ENCODE data around the gene TSPAN9.

- TF ChIP-seq ESRRA (IDR thresholded peaks at IDR 0.05; ENCODE audit: low read length) (no peak), EP300 (IDR thresholded peaks at IDR 0.05; ENCODE audit: borderline replicate concordance in 1 of 2, control insufficient read depth in 1 of 2, low read depth in 2 of 2, low read length in 2 of 2) (no peak), NFXL1 (IDR thresholded peaks at IDR 0.05; ENCODE audit: borderline replicate concordance) (no peak), CREM (IDR thresholded peaks at IDR 0.05; ENCODE audit: low read depth) (no peak), POLR2AphosphoS2 (IDR thresholded peaks at IDR 0.05; ENCODE audit: low read depth, low read length) (no peak), MYB (IDR thresholded peaks at IDR 0.05; ENCODE audit: borderline replicate concordance, low read depth, low read length) (no peak), CTCF (IDR thresholded peaks at IDR 0.05 in 2 of 3, conservative IDR thresholded peaks at IDR 0.05 in 1 of 3; ENCODE audit: control insufficient read depth in 2 of 3, extremely low read depth in 1 of 3, insufficient read depth in 1 of 3, low read depth in 3 of 3, low read length in 3 of 3) (no peak)
Measured at GRCh38 chr12:3271639-3272038, 194.5 kb downstream of the TSPAN9 start.
